GM21825 (cell line): ENCODE results near the gene RANBP6.

Source experiments
- ATAC-seq: cut with Tn5 transposase; IDR thresholded peaks from one replicate; pipeline ENCODE4 v1.9.1; 2021; ENCODE audit warnings: mild to moderate bottlenecking, moderate library complexity; ENCODE audit not compliant: unreplicated experiment

The RANBP6 gene

DNA sequence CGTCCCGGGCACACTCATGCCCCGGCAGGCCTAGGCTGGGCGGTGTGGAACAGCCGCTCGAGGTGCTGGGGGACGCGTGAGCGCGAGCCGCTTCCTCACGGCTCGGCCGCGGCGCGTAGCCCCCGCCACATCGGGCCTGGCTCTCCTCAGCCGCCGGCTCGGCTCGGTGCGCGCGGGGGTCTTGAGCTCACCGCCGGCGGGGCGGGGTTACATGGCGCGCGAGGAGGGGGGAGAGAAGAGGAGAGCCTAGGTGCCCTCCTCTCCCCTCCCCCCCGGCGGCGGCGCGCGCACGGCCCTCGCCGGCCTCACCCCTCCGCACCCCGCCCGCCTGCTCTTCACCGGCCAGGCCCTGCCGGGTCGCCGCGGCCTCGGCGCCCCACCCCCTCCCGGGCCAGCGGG lies 7.7 kb downstream of the RANBP6 start:
- ATAC-seq: peak; percentile 48

DNA sequence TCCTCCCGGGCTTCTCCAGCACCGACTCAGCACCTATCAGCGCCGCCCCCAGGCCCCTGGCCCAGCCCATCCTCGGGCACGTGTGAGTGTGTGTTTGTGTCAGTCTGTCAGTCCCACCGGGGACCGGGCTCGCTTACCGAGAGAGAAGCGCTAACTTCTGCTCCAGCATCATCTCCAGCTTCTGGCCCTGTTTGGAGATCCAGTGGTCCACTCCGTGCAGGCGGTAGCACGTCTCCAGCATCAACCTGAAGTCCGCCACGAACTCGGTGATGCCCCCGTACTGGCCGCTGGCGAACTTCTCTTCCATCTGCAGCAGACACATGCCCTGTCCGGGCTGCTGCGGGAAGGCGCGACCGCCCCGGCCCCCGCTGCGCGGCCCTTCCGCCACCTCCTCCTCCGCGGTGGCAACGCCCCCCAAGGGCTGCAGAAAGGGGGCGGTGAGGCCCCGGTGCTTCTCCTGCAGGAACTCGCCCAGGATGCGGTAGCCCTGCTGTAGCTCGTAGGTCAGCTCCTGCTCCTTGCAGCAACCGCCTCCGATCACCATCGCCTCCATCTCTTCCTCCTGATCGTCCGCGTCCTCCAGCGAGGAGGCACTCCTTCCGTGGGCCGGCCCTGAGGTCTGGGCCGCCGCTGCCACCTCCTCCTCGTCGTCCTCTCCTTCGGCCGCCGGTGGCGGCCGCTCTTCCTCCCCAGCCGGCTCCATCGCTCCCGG lies 8.2 kb downstream of the RANBP6 start:
- peak; percentile 61 for ATAC-seq

DNA sequence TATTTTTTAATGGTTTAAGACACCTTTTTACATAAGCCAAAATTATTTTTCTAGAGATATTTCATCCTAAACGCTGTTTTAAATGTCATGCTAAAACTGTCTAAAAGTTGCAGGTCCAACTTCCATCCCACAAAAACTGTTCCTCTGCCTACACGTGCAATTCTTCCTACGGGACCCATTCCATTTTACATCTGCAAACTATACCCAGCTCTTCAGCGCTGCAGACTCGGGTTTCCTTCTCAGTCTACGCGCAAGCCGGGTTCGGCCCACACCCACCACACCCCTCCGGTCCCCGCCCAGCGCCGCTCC lies 8.7 kb downstream of the RANBP6 start:
- no peak for ATAC-seq

- no peak for ATAC-seq
These were observed 14.5 kb downstream of the RANBP6 start for GRCh38 chr9:6000955-6001354.

DNA sequence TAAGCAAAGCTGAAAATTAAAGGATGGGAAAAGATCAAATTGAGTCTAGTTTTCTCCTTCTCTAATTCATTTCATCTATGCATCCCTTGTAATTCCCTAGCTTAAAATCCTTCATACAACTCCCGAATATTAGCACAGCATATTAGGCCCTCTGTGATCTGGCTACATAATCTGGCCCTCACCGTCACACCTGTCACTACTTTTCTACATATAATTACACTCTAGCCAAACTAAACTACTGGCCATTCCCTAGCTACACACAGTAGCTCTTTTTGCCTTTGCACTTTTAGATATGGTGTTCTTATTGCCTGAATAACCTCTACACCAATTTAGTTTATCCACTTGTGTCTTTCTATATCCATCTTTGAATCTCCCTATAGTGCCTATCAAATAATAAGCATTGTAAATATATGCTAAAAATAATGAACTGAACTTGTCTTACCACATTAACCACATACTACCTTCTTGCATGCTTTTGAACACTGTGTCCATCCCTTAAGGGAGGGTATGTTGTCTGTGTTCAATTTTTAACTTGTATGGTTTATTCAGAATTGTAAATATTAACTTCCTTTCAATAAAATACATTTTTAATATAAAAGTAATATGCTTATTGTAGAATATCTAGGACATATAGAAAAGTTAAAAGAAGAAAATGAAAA lies 15.9 kb downstream of the RANBP6 start:
- ATAC-seq: no peak

DNA sequence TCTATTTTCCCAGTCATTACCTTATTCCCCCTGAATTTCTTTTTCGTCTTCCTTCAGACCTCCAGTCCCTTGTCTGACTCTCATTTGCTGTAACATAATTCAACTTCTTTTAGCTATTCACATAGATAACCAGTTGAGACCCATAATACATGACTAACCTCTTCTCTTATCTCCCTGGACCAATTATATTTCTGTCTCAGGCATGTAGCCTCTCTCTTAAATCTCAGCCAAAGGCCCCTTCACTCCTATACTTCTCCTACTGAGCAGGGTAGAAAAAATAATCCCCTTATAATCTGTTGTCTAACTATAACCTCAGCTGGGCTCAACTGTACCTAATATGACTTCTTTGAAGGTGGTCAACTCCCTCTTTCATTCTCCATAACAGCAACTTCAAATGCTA lies 20.9 kb downstream of the RANBP6 start:
- ATAC-seq: no peak

DNA sequence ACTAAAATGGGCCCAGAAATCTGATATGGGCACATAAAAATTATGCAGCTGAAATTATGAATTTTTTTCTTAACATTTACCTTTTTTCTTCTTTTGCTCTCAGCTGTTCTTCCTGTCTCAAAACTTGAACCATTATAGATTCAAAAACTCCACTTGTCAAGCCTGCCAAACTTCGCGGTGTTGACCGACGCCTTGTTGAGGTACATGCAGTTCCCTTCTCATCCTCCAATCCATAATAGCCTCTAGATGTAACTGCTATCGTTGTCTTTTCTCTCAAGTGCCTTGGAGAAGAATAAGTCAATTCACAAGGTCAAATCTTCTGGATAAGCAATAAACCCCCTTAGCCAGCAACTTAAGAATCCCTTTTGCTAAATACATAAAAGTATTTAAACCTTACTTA lies 27.2 kb downstream of the RANBP6 start:
- no peak for ATAC-seq

- ATAC-seq: no peak
These were observed 32.4 kb downstream of the RANBP6 start for GRCh38 chr9:5983042-5983441.

GRCh38 chr9:5982317-5982716 lies 33.1 kb downstream of the RANBP6 start:
- ATAC-seq: no peak

DNA sequence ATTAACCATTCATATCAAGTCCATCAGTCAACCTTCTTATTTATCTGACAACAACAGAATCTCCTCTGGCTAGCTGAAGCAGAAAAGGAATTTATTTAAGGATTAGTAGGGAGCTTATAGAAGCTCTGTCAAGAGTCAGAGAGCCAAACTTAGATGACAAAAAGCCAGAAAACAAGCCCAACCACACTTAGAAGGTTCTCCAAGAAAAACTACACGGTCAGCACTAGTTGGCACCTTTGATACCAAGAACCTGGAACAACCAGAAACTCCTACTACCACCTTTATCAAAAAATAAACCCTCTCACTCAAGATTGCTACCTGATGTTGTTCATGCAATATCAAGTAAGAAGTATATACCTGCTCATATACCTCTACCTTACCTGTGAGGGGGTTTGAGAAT lies 36.9 kb downstream of the RANBP6 start:
- ATAC-seq: no peak

DNA sequence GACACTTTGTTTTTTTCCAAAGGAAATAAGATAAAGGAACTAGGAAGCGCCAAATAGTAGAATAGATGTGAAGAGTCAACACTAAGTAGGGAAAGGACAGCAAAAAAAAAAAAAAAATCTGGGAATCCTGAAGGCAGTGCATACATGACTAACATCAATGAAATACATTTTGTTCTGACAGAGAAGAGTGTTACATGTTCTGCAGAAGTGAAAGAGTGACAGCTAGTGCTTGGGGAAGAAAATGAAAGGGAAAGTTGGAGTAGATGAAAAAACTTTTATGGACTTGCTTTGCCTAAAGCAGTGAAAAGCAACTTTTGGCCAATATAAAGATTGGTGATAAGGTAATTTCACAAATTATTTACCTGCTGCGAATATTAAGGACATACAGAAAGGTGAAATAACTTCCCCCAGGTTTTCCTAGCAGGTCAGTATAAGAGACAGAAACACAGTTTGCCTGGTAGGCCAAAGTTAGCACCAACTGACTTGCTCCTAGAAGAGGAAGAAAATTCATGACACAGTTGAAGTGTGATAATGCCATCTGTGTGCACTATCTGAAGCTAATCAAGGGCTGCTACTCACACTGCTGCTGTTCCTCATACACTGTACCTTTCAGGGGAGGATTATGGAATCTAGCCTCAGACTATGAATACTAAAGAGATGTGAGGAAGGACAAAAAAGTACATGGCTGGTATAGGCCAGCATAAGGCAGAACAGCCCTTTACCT lies 38.6 kb downstream of the RANBP6 start:
- no peak for ATAC-seq

- no peak for ATAC-seq
These were observed 43.7 kb downstream of the RANBP6 start for GRCh38 chr9:5971740-5972139.
